ENCODE measurements around the gene TAOK2.
"Not testable (repeated sequence)": the region's sequence is repeated elsewhere in the genome, so short reads cannot be mapped to it uniquely, and the experiment has no call there.

Gene TAOK2

GRCh38 chr16:29973384-29974246 lies at the start of gene TAOK2:
TAOK2 (plus strand) TSS chr16:29973868; CDS start chr16:29977773, 3,905 bp downstream.
- DNase-seq (ENCODE audit: low read depth, low spot score): peak; percentile 100

GRCh38 chr16:29925105-29925756 lies 48.4 kb upstream of the TAOK2 start:
- peak; percentile 53 for DNase-seq (ENCODE audit: low read depth, low spot score)

GRCh38 chr16:29925781-29926710 lies 47.6 kb upstream of the TAOK2 start, which contains the start of gene KCTD13:
KCTD13 (minus strand) TSS chr16:29926226; CDS start chr16:29926033, 193 bp downstream.
- DNase-seq (ENCODE audit: low read depth, low spot score): peak; percentile 94

DNA sequence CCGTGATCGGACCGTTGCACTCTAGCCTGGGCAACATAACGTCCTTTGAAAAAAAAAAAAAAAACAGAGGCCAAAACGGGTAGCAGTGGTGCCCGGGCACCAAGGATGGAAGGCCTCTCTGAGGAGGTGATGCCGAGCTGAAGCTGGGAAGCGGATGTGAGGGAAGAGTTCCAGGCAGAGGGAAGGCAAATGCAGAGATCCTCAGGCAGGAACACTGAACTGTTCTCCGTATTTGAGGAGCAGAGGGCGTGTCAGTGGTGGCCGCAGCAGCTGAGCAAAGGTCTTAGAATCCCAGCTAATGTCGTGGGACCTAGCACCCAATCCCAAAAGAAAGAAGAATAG lies 47.0 kb upstream of the TAOK2 start:
- no peak for DNase-seq (ENCODE audit: low read depth, low spot score)

DNA sequence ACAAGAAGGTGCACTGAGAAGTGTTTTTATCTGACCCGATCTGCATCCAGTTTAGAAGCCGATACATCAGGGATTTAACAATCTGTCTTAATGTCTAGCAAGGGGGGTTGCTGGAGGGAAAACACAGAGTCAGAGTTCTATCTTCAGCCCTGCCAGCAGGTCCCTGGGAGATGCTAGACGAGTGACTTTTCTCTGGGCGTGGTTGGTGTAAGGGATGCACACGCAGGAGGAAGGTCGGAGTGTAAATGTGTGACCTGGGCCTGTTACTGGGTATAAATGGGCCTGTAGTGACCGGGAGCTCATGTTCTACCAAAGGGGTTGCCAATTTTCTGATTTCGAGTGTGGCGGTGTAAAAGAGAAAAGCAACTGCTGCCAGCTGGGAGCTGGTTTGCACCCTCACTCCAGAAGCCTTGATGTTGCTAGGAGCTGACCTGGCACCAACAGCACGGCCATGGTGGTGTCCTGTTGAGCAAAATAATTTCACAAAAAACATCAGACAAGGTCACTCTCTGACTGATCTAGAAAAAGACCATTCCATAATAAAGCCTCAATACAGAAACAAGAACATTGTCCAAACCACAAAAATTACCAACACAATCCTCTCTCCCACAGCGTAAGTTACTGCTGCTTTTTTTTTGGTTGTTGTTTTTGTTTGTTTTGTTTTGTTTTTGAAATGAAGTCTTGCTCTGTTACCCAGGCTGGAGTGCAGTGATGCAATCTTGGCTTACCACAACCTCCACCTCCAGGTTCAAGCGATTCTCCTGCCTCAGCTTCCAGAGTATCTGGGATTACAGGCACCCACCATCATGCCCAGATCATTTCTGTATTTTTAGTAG lies 46.4 kb upstream of the TAOK2 start:
- DNase-seq (ENCODE audit: low read depth, low spot score): peak; percentile 46

- DNase-seq (ENCODE audit: low read depth, low spot score): not testable (repeated sequence)
Measured at GRCh38 chr16:29931750-29932149, 41.9 kb upstream of the TAOK2 start.

DNA sequence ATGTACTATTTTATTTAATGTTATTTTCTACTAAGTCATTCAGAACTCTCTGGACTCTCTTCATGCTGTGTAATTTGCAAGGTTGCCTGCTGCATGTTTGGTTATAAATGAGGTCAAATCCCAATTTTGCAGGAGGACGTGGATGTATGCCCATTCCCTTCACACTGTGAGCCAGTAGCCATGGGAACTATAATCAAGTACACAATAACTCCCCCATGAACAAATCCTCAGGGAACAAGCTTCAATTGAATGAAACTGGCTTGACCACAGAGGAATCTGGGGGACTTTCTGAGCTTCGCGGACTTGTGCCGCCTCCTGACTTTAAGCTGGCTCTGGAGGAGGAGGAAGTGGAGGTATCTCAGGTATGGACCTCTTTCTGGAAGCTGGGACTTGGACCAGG lies 33.0 kb upstream of the TAOK2 start:
- peak; percentile 34 for DNase-seq (ENCODE audit: low read depth, low spot score)

GRCh38 chr16:29943846-29944799 lies 29.5 kb upstream of the TAOK2 start:
- peak; percentile 95 for DNase-seq (ENCODE audit: low read depth, low spot score)

- DNase-seq (ENCODE audit: low read depth, low spot score): no peak
Measured at GRCh38 chr16:29947897-29948296, 25.8 kb upstream of the TAOK2 start.

- no peak for DNase-seq (ENCODE audit: low read depth, low spot score)
Measured at GRCh38 chr16:29950806-29951461, 22.7 kb upstream of the TAOK2 start.

- DNase-seq (ENCODE audit: low read depth, low spot score): no peak
Measured at GRCh38 chr16:29951625-29952365, 21.9 kb upstream of the TAOK2 start.

GRCh38 chr16:29958756-29959155 lies 14.9 kb upstream of the TAOK2 start:
- DNase-seq (ENCODE audit: low read depth, low spot score): no peak

- DNase-seq (ENCODE audit: low read depth, low spot score): no peak
Measured at GRCh38 chr16:29959293-29959692, 14.4 kb upstream of the TAOK2 start.

DNA sequence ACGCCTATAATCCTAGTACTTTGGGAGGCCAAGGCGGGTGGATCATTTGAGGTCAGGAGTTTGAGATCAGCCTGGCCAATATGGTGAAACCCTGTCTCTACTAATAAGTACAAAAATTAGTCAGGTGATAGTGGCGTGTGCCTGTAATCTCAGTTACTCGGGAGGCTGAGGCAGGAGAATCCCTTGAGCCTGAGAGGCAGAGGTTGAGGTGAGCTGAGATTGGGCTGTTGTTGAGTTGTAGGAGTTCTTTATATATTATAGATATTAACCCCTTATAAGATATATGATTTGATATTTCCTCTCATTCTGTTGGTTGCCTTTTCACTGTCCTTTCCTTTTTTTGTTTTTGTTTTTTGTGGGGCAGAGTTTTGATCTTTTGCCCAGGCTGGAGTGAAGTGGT lies 13.8 kb upstream of the TAOK2 start:
- not testable (repeated sequence) for DNase-seq (ENCODE audit: low read depth, low spot score)

GRCh38 chr16:29961127-29961478 lies 12.6 kb upstream of the TAOK2 start:
- no peak for DNase-seq (ENCODE audit: low read depth, low spot score)

DNA sequence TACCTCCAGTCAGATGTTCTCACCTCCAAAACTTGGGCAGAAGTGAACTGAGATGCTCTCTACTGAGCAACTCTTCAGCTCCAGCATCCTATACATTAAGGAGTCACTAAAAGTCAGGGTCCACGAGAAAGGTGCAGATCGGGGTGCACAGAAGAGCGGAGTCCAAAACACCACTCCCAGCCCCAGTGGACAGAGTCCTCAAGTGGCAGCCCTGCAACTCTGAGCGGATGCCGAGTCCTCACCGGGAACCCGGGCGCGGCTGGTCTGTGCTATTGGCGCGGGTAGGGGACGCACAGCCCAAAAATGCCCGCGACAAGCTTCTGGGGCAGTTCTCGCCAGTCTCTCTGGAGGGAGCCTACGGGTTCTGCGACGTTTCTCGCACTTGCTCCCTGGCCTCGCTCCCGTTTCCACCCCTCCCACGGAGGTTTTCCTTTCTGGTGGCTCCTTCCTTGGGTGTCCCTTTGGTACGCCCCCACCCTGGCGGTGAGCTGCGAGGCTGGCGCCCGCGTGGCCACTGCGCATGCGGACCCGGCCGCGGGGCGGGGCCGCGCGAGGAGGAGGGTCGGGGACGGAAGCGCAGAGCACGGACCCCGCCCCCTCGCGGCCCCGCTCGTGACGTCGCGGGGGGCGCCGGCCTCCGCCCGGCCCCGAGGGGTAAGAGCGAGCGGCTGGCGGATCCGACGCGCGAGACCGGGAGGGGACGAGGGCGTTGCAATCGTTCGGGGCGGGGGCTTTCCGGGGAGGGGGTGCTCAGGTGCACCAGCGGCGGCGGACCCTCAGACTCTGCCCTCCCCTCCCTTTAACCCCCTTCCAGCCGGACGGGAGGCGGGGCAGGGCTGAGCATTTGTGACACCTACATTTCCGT lies 12.0 kb upstream of the TAOK2 start, which contains the start of gene TMEM219:
Gene TMEM219 (plus strand): TSS at position 601 of the 865 bp plus-strand sequence. CDS start 1,065 bp downstream, outside the sequence.
- DNase-seq (ENCODE audit: low read depth, low spot score): peak; percentile 97

DNA sequence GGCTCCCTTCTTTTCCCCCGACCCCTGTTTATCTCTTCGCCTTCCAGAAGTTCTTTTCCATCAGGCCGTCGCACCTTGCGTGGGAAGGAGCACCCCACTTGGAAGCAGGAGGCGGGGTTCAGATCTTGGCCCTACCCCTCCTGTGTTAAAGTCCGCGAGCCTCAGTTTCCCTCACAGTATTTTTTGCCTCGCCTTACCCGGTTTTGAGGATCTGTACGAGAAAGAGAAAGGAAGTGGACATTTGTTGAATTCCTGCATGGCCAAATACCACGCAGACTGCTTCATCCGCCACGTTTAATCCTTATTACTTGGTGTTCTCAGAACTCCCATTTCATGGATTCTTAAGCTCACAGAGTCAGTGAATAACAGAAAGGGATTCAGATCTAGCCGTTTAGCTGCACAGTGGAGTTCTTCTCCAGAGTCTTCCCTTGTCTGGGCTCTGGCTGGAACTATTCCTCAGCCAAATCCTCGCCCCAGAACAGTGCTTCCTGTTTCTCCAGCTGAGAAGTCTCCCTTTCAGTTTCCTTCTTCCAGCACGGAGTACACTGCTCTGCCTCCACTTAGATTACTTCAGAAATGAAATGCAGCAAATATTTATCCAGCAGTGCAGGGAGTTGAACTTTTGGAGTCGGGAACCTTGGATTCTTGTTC lies 11.2 kb upstream of the TAOK2 start:
- peak; percentile 31 for DNase-seq (ENCODE audit: low read depth, low spot score)

Data from astrocyte of the hippocampus (primary cell).